ENCODE measurements around the gene AVL9. TPM values are rescaled to one million over a fixed set of nuclear protein-coding genes. Genes with fewer than 3 reads are reported as not detected.

Gene AVL9
- total and polyA plus RNA-seq, 2 of the 13 experiments (the other 11 are each of a cell fraction or from before 2014, with no cell fraction given), result 29.9 to 48.0 TPM

DNA sequence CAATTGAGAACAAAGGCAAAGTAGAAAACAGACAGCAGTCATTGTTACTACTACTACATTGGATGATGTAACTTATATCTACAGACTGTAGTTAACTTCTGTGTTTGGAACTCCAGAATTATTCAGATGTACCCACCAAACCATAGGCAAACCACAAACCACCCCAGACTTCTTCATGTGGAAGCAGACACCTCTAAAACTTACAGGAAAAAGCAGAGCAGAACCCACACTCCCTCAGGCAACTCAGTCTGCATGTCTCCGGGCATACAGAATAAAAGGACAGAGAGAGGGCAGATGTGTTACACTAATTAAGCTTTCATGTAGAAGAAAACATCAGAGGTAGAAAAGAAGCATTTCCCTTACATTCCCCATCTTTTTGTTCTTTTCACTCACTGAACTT, 14.1 kb upstream of the AVL9 start (continued):
- TF ChIP-seq, protein P1, sequence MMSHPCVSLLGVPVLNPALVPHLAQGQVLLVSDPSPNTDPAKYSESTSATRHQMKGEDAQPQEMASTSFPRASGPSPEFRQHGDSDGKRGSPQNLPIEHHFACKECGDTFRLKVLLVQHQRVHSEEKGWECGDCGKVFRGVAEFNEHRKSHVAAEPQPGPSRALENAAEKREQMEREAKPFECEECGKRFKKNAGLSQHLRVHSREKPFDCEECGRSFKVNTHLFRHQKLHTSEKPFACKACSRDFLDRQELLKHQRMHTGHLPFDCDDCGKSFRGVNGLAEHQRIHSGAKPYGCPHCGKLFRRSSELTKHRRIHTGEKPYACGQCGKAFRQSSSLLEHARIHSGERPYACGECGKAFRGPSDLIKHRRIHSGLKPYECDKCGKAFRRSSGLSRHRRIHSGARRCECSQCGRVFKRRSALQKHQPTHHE (CRISPR knock-in tag; IDR thresholded peaks at IDR 0.05; ENCODE audit: borderline replicate concordance), result no peak
- TF ChIP-seq IKZF1 (IDR thresholded peaks at IDR 0.05) (no peak), FOXJ3 (CRISPR knock-in tag; IDR thresholded peaks at IDR 0.05; ENCODE audit: borderline replicate concordance) (no peak)
- TF ChIP-seq, protein P2, sequence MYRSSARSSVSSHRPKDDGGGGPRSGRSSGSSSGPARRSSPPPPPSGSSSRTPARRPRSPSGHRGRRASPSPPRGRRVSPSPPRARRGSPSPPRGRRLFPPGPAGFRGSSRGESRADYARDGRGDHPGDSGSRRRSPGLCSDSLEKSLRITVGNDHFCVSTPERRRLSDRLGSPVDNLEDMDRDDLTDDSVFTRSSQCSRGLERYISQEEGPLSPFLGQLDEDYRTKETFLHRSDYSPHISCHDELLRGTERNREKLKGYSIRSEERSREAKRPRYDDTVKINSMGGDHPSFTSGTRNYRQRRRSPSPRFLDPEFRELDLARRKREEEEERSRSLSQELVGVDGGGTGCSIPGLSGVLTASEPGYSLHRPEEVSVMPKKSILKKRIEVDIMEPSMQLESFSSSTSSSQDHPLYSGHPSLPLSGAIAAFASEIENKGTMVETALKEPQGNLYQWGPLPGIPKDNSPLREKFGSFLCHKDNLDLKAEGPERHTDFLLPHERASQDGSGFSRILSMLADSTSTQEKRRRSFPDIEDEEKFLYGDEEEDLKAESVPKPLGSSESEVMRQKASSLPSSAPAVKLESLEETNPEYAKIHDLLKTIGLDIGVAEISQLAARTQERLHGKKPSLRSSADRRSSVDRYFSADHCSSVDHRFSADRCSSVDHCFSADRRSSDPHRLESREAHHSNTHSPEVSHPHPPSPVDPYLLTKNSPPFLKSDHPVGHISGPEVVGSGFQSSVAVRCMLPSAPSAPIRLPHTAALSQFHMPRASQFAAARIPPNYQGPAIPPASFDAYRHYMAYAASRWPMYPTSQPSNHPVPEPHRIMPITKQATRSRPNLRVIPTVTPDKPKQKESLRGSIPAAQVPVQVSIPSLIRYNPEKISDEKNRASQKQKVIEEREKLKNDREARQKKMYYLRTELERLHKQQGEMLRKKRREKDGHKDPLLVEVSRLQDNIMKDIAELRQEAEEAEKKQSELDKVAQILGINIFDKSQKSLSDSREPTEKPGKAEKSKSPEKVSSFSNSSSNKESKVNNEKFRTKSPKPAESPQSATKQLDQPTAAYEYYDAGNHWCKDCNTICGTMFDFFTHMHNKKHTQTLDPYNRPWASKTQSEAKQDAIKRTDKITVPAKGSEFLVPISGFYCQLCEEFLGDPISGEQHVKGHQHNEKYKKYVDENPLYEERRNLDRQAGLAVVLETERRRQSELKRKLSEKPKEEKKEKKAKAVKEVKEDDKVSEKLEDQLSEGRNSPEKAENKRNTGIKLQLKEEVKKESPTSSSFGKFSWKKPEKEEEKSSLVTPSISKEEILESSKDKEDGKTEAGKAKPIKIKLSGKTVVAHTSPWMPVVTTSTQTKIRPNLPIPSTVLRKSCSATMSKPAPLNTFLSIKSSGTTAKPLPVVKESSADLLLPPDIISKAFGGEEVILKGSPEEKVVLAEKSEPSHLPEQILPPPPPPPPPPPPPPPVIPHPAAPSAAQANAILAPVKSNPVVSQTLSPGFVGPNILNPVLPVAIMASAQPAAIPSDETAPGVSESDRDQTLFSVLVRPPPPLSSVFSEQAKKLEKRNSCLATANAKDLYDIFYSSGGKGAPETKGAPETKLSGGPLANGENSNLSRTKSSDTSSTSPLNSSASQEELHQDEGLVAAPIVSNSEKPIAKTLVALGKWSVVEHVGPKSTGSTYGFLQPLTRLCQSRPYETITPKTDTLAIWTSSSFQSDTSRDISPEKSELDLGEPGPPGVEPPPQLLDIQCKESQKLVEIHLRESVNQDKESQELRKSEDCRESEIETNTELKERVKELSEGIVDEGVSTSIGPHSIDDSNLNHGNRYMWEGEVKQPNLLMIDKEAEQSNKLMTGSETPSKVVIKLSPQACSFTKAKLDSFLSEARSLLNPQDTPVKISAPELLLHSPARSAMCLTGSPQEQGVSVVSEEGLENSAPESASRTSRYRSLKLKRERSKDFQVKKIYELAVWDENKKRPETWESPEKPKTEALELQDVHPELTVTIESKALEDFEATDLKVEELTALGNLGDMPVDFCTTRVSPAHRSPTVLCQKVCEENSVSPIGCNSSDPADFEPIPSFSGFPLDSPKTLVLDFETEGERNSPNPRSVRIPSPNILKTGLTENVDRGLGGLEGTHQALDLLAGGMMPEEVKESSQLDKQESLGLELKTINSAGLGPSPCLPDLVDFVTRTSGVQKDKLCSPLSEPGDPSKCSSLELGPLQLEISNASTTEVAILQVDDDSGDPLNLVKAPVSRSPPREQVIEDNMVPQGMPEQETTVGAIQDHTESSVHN (CRISPR knock-in tag; IDR thresholded peaks at IDR 0.05), result no peak

Data from HepG2 (cell line).